RWPE2 (cell line): Measurements from ENCODE around the gene CCR5AS.
"Not testable (repeated sequence)": the region's sequence is repeated elsewhere in the genome, so short reads cannot be mapped to it uniquely, and the experiment has no call there.

Experiments
- ATAC-seq: fragments of 200-7000 bp; cut with Tn5 transposase; 3 replicates; pipeline ENCODE4 v1.9.1; 2021; ENCODE audit warnings: low read depth
- DNase-seq: peaks from one replicate; pipeline ENCODE4 v3.0.0-alpha.2; 2020; ENCODE audit warnings: low spot score
- H3K27ac ChIP-seq: fragments of 450-650 bp; 2 replicates; pipeline ENCODE4 v1.5.1; 2017; ENCODE audit warnings: mild to moderate bottlenecking; ENCODE audit not compliant: poor library complexity, severe bottlenecking
- H3K27me3 ChIP-seq: fragments of 250-450 bp; sonication (Bioruptor Pico); 2 replicates; pipeline ENCODE4 v1.5.1; 2021; ENCODE audit warnings: mild to moderate bottlenecking, moderate library complexity; ENCODE audit not compliant: insufficient read depth, poor library complexity, severe bottlenecking
- H3K36me3 ChIP-seq: fragments of 250-450 bp; sonication (Bioruptor Pico); 2 replicates; pipeline ENCODE4 v1.5.1; 2020; ENCODE audit warnings: low read depth, mild to moderate bottlenecking, moderate library complexity
- H3K4me1 ChIP-seq: fragments of 250-450 bp; sonication (Bioruptor Pico); 2 replicates; pipeline ENCODE4 v1.5.1; 2021; ENCODE audit warnings: mild to moderate bottlenecking, moderate library complexity; ENCODE audit not compliant: insufficient read depth, poor library complexity, severe bottlenecking
- H3K4me3 ChIP-seq: fragments of 250-450 bp; sonication (Bioruptor Pico); 2 replicates; pipeline ENCODE4 v1.5.1; 2021; ENCODE audit warnings: mild to moderate bottlenecking, moderate library complexity; ENCODE audit not compliant: severe bottlenecking
- H3K9me3 ChIP-seq: fragments of 250-450 bp; sonication (Bioruptor Pico); 2 replicates; pipeline ENCODE4 v1.5.1; 2021; ENCODE audit warnings: mild to moderate bottlenecking, moderate library complexity; ENCODE audit not compliant: severe bottlenecking
- TF ChIP-seq, protein P1 (sequence below): fragments of 450-650 bp; IDR thresholded peaks from one replicate; pipeline ENCODE4 v1.5.1; 2017; ENCODE audit warnings: mild to moderate bottlenecking, moderate library complexity; ENCODE audit not compliant: poor library complexity, severe bottlenecking

CCR5AS gene

DNA sequence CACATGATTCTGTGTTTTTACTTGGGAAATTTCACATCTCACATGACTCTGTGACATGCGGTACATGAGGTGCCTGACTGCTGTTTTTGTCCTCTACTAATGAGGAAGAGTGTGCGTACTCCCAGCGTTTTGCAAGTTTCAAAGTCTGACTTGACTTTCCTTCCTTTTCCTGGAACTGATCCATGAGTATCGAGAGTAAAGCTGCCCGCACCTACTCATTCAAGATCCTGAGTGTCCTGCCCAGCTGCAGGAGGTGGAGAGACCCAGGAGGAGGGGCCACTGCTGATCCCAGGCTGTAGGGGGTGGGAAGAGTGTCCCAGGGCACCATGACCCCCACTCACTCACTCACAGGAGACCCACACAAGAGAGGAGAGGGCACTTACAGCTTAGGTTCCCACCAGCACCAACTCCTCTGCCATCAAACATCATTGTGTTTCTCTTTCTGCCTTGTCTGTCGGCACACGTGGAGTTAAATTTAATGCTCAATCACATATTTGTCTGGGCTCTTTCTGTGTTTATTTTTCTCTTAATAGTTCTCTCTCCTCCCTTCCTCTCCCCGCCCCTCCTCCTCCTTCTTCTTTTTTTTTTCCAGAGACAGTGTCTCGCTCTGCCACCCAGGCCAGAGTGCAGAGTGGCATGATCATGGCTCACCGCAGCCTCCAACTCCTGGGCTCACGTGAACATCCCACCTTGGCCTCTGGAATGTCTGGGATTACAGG lies 1.4 kb downstream of the CCR5AS start:
- H3K9me3 ChIP-seq: no peaks in the 10 kb centered on the region
- H3K27ac ChIP-seq: no peak overlapping the region
- TF ChIP-seq, protein P1, sequence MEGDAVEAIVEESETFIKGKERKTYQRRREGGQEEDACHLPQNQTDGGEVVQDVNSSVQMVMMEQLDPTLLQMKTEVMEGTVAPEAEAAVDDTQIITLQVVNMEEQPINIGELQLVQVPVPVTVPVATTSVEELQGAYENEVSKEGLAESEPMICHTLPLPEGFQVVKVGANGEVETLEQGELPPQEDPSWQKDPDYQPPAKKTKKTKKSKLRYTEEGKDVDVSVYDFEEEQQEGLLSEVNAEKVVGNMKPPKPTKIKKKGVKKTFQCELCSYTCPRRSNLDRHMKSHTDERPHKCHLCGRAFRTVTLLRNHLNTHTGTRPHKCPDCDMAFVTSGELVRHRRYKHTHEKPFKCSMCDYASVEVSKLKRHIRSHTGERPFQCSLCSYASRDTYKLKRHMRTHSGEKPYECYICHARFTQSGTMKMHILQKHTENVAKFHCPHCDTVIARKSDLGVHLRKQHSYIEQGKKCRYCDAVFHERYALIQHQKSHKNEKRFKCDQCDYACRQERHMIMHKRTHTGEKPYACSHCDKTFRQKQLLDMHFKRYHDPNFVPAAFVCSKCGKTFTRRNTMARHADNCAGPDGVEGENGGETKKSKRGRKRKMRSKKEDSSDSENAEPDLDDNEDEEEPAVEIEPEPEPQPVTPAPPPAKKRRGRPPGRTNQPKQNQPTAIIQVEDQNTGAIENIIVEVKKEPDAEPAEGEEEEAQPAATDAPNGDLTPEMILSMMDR: no peak
- peaks cover 10% of the 10 kb centered on the region for H3K4me1 ChIP-seq
- no peak; the same call in 2 of the 3 replicates for ATAC-seq
- DNase-seq: no peak
- no peaks in the 10 kb centered on the region for H3K36me3 ChIP-seq
- no peaks in the 10 kb centered on the region for H3K27me3 ChIP-seq
- H3K4me3 ChIP-seq: no peak overlapping the region

DNA sequence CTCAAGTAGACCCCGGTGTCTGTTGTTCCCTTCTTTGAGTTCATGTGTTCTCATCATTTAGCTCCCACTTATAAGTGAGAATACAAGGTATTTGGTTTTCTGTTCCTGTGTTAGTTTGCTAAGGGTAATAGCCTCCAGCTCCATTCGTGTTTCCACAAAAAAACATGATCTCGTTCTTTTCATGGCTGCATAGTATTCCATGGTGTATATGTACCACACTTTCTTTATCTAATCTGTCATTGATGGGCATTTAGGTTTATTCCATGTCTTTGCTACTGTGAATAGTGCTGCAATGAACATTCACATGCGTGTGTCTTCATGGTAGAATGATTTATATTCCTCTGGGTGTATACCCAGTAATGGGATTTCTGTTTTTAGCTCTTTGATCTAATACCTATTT lies 4.0 kb downstream of the CCR5AS start:
- not testable (repeated sequence) for H3K36me3 ChIP-seq, DNase-seq, H3K9me3 ChIP-seq, H3K27ac ChIP-seq, H3K27me3 ChIP-seq, H3K4me3 ChIP-seq, ATAC-seq
- H3K4me1 ChIP-seq: peaks cover 10% of the 10 kb centered on the region

DNA sequence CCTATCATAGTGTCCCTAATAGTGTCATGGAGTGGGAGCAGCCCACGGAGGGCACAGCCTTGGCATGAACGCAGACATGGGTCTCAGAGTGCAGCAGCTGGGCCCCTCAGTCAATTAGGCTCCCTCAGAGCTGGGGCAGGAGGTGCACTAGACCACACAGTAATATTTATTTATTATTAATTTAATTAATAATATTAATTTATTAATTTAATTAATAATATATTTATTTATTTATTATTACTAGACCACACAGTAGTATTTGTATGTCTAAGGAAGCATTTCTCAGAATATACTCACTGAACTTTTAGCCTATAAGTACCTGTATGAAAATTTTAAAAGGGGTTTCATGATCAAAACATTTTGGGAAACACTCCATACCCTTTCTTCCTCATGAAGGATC lies 5.3 kb downstream of the CCR5AS start:
- no peaks in the 10 kb centered on the region for H3K36me3 ChIP-seq
- no peaks in the 10 kb centered on the region for H3K9me3 ChIP-seq
- no peaks in the 10 kb centered on the region for H3K4me1 ChIP-seq
- no peak overlapping the region for H3K27ac ChIP-seq
- TF ChIP-seq, protein P1: no peak
- no peak for ATAC-seq
- DNase-seq: no peak
- H3K4me3 ChIP-seq: no peak overlapping the region
- no peaks in the 10 kb centered on the region for H3K27me3 ChIP-seq

DNA sequence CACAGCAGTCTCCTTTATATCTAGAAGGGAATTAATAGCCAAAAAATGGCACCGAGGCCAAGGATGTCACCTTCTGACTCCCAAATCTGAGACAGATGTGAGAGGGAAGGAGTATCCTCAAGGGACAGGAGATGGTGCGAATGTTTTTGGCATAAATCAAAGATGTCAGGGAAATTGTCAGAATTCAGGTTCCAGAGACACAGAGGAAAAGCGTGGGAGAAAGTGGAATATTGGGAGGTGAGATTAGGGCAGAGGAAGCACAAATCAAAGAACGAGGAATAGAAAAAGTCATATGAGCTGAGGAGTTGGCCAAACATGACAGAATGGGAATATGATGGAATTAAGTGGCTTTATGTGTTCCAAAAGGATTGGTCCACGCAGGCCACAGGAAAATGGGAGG lies 6.0 kb downstream of the CCR5AS start:
- H3K27ac ChIP-seq: no peak overlapping the region
- TF ChIP-seq, protein P1: no peak
- H3K4me1 ChIP-seq: no peaks in the 10 kb centered on the region
- DNase-seq (no peak), ATAC-seq (no peak)
- no peaks in the 10 kb centered on the region for H3K27me3 ChIP-seq
- no peaks in the 10 kb centered on the region for H3K9me3 ChIP-seq
- H3K4me3 ChIP-seq: no peak overlapping the region
- H3K36me3 ChIP-seq: no peaks in the 10 kb centered on the region

DNA sequence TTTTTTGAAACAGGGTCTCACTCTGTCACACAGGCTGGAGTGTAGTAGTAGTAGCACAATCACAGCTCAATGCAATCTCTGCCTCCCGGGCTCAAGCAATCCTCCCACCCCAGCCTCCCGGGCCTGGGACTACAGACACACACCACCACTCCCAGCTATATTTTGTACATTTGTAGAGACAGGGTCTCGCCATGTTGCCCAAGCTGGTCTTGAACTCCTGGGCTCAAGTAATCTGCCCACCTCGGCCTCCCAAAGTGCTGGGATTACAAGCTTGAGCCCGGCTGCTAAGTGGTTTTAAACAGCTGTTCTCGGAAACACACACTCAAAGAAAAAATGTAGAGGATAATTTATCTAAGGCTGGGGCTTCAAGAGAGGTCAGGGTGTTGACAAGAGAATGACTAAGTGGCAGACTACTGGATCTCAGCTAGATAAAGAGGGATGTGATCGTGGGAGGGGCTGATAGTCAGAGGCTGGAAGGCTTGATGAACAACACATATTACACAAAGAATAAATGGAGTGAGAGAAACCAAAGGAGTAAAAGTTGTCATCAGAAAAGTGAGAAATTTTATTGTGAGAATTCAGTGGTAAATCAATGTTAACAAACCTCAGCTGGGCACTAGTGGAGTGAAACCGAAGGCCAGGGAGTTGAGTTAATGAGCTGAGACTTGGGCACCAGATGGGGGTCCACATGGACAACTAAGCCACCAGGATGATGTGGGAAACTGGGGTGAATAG lies 6.7 kb downstream of the CCR5AS start:
- Histone ChIP-seq H3K36me3 (no peaks in the 10 kb centered on the region), H3K27me3 (no peaks in the 10 kb centered on the region), H3K4me1 (no peaks in the 10 kb centered on the region), H3K4me3 (no peak overlapping the region), H3K9me3 (no peaks in the 10 kb centered on the region), H3K27ac (no peak overlapping the region)
- DNase-seq (no peak), ATAC-seq (no peak)
- TF ChIP-seq, protein P1: no peak
